Tibial artery (tissue), 4 donors: ENCODE data around the gene FARP2.
"Not testable (repeated sequence)": the region's sequence is repeated elsewhere in the genome, so short reads cannot be mapped to it uniquely, and the experiment has no call there.

Experiments
- DNase-seq, 2 donors: peaks; one replicate each; pipeline ENCODE4 v3.0.0-alpha.2; 2019
- H3K27ac ChIP-seq, 2 donors: fragments of 200-600 bp; sonication (generic) in 1 of 2; 1 replicate in 1 of 2; 2 replicates in 1 of 2; pipeline ENCODE4 v1.5.1; 2018 to 2019; ENCODE audit warnings: mild to moderate bottlenecking in 1 of 2
- H3K27me3 ChIP-seq, 2 donors: fragments of 200-600 bp; sonication (generic) in 1 of 2; one replicate each; pipeline versions ENCODE4 v1.5.1 to v1.6.0; 2016 to 2019
- H3K36me3 ChIP-seq, 3 donors: fragments of 200-600 bp; sonication (generic) in 2 of 3; one replicate each; pipeline ENCODE4 v1.5.1; 2016 to 2019; ENCODE audit warnings: mild to moderate bottlenecking in 2 of 3
- H3K4me1 ChIP-seq, 4 donors: fragments of 200-600 bp; sonication (generic) in 2 of 4; 1 replicate in 3 of 4; 2 replicates in 1 of 4; pipeline ENCODE4 v1.5.1; 2016 to 2019
- H3K4me3 ChIP-seq, 2 donors: fragments of 200-600 bp; sonication (generic) in 1 of 2; 1 replicate in 1 of 2; 2 replicates in 1 of 2; pipeline ENCODE4 v1.5.1; 2018 to 2019; ENCODE audit warnings: mild to moderate bottlenecking in 2 of 2
- H3K9me3 ChIP-seq, 3 donors: fragments of 200-600 bp; sonication (generic) in 1 of 3; one replicate each; pipeline ENCODE4 v1.5.1; 2016 to 2019
- intact Hi-C: fragments of 100-400 bp; cut with DNase I; formaldehyde crosslinking; loops from one replicate; pipeline ENCODE4 v1.15.0; 2023; ENCODE audit warnings: low total_unique reads
- TF ChIP-seq, protein P1 (sequence below), 2 experiments: fragments of 200-600 bp in 1 of 2; fragments of 450-650 bp in 1 of 2; IDR thresholded peaks; one replicate each; pipeline ENCODE4 v1.5.1; 2017 to 2019; ENCODE audit warnings: antibody characterized with exemption in 2 of 2, mild to moderate bottlenecking in 1 of 2, moderate library complexity in 1 of 2

FARP2 gene

DNA sequence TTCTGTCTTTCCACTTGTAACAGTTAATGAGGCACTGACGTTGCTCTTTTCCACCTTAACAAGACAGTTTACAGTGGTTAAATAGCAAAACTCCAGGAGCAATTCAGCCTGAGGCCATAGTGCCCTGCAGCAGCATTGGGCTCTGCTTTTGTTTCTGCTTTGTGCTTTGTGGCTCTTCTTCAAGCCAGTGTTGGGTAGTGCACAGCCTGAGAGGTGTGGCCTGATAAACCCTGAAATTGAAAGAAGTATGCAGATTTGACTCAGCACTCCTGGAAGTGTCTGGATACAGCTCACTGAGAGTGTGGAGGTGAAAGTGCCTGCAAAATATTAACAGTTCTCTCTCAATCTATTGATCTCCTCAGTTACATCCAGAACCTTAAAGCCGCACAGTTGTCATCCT is 89.3 kb downstream of the FARP2 start:
- H3K4me1 ChIP-seq, result no peaks in the 10 kb centered on the region
- H3K27me3 ChIP-seq, result no peaks in the 10 kb centered on the region
- H3K9me3 ChIP-seq, result no peaks in the 10 kb centered on the region
- H3K4me3 ChIP-seq, result no peak overlapping the region
- TF ChIP-seq, protein P1, sequence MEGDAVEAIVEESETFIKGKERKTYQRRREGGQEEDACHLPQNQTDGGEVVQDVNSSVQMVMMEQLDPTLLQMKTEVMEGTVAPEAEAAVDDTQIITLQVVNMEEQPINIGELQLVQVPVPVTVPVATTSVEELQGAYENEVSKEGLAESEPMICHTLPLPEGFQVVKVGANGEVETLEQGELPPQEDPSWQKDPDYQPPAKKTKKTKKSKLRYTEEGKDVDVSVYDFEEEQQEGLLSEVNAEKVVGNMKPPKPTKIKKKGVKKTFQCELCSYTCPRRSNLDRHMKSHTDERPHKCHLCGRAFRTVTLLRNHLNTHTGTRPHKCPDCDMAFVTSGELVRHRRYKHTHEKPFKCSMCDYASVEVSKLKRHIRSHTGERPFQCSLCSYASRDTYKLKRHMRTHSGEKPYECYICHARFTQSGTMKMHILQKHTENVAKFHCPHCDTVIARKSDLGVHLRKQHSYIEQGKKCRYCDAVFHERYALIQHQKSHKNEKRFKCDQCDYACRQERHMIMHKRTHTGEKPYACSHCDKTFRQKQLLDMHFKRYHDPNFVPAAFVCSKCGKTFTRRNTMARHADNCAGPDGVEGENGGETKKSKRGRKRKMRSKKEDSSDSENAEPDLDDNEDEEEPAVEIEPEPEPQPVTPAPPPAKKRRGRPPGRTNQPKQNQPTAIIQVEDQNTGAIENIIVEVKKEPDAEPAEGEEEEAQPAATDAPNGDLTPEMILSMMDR (IDR thresholded peaks at IDR 0.05), result no peak
- H3K27ac ChIP-seq, result no peak overlapping the region
- H3K36me3 ChIP-seq, result peaks cover 27 to 69% (median 69%) of the 10 kb centered on the region in 3 donors
- DNase-seq, result no peak
- intact Hi-C loops, result no loop called here

DNA sequence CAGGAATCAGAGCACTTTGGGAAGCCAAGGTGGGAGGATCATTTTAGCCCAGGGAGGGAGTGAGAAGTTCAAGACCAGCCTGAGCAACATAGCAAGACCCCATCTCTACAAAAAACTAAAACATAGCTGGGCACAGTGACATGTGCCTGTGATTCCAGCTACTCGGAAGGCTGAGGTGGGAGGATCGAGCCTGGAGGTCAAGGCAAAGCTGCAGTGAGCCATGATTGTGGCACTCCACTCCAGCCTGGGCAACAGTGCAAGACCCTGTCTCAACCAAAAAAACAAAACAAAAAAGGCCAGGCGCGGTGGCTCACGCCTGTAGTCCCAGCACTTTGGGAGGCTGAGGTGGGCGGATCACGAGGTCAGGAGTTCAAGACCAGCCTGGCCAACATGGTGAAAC is 94.0 kb downstream of the FARP2 start:
- H3K4me3 ChIP-seq, H3K27ac ChIP-seq, H3K27me3 ChIP-seq, H3K4me1 ChIP-seq, intact Hi-C loops, H3K9me3 ChIP-seq, DNase-seq: not testable (repeated sequence)
- H3K36me3 ChIP-seq, result peaks cover 4 to 25% (median 23%) of the 10 kb centered on the region in 3 donors

DNA sequence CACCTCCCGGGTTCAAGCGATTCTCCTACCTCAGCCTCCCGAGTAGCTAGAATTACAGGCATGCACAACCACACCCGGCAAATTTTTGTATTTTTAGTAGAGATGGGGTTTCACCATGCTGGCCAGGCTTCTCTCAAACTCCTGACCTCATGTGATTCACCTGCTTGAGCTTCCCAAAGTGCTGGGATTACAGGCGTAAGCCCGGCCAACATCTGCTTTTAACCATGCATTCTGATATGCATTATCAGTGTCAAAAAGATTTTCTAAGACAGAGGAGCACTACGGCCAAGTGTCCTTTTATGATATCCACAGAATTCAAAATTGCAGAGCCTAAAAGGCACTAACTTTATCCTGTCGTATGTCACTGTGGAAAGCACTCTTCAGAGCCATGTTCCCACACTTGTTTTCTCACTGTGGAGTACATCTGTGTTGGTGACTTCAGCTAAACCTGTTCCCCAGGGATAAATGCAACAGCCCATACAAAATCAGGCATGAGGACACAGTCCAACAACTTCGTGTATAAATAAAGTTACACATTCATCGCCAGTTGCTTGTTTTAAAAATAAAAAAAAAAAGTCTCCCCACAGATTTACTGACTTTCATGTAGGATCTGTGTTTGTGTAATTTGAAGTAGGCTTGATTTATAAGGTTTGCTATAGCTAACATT is 95.9 kb downstream of the FARP2 start:
- H3K36me3 ChIP-seq, result peaks cover 4 to 18% (median 9%) of the 10 kb centered on the region in 3 donors
- no peaks in the 10 kb centered on the region for H3K9me3 ChIP-seq
- H3K4me3 ChIP-seq, result no peak overlapping the region
- DNase-seq, result no peak
- H3K27me3 ChIP-seq, result no peaks in the 10 kb centered on the region
- H3K4me1 ChIP-seq, result no peaks in the 10 kb centered on the region
- TF ChIP-seq, protein P1 (IDR thresholded peaks at IDR 0.05), result no peak
- intact Hi-C loops, result no loop called here
- no peak overlapping the region for H3K27ac ChIP-seq

DNA sequence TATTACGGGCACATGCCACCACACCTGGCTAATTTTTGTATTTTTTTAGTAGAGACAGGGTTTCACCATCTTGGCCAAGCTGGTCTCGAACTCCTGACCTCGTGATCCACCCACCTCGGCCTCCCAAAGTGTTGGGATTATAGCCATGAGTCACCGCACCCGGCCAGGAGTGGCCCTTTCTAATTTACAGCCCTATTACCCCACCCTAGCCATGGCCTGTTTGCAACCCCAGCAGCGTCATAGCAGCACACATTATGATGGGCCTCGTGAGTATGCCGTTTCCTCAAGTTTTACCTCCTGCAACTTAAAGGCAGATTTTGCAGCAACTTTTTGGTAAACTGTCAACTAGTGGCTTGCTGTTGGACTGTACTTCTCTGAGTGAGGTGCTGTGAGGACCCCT is 97.8 kb downstream of the FARP2 start:
- intact Hi-C loops, H3K9me3 ChIP-seq, DNase-seq, H3K4me1 ChIP-seq, H3K27ac ChIP-seq, H3K4me3 ChIP-seq, H3K27me3 ChIP-seq, H3K36me3 ChIP-seq: not testable (repeated sequence)

DNA sequence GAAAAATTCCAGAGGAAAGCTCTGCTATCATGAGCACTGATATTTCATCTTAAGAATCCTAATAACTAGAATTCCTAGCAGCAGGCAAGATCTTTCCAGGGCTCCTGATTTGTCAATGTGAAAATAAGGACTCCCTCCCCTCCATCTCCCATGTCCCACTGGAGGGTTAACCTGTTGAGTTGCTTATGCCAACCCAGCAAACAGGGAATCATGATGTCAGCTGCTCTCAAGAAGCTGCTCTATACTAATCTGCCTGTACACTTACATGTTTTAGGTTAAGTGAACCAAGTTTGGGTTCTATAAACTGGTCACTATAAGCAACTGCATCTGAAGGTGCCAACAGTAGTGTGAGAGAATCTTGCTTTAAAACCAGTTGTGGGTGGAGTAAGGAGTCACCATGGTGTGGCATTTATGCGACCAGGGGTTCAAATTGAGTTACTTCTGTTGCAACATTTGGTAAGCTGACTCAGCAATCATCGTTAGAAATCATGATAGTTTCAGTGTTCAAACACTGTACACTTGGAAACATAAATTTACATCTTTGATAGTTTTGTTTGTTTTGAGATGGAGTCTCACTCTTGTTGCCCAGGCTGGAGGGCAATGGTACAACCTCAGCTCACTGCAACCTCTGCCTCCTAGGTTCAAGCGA is 98.9 kb downstream of the FARP2 start:
- no peaks in the 10 kb centered on the region for H3K27me3 ChIP-seq
- TF ChIP-seq, protein P1 (IDR thresholded peaks at IDR 0.05), result no peak

DNA sequence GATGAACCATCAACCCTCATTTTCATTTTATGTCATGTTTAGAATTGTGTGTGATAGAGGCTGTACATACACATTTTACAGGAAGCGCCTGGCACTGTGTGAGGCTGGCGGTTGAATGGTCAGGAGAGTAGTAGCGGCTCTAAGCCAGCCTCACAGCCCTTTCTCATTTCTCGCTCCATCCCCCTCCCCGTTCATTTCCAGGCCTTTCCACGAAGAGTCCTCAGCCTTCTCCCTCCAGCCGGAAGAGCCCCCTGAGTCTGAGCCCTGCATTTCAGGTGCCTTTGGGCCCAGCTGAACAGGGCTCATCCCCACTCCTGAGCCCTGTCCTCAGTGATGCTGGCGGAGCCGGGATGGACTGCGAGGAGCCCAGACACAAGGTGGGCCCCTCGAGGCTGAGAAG is 100.5 kb downstream of the FARP2 start:
- Histone ChIP-seq H3K4me1 (no peaks in the 10 kb centered on the region), H3K4me3 (no peak overlapping the region), H3K27ac (no peak overlapping the region), H3K36me3 (peaks cover 0 to 3% (median 0%) of the 10 kb centered on the region in 3 donors), H3K9me3 (no peaks in the 10 kb centered on the region), H3K27me3 (no peaks in the 10 kb centered on the region)
- intact Hi-C loops, result no loop called here
- TF ChIP-seq, protein P1 (IDR thresholded peaks at IDR 0.05), result no peak
- no peak for DNase-seq

More for the DNA sequence above, 98.9 kb downstream of the FARP2 start:
- H3K36me3 ChIP-seq, result peaks cover 2 to 3% (median 2%) of the 10 kb centered on the region in 3 donors
- no peaks in the 10 kb centered on the region for H3K9me3 ChIP-seq
- no peak overlapping the region for H3K4me3 ChIP-seq
- H3K27ac ChIP-seq, result no peak overlapping the region
- intact Hi-C loops, result no loop called here
- DNase-seq, result no peak
- H3K4me1 ChIP-seq, result no peaks in the 10 kb centered on the region
